Hematopoietic multipotent progenitor cell treated with erythropoietin and hydrocortisone succinate and interleukin-3 and kit ligand, for 6 days (in vitro differentiated cells): ENCODE data around the gene SLC35B4.
"Not testable (repeated sequence)": the region's sequence is repeated elsewhere in the genome, so short reads cannot be mapped to it uniquely, and the experiment has no call there.

Source experiments
- DNase-seq: peaks from one replicate; pipeline ENCODE4 v3.0.0-alpha.2; 2015

Gene SLC35B4

DNA sequence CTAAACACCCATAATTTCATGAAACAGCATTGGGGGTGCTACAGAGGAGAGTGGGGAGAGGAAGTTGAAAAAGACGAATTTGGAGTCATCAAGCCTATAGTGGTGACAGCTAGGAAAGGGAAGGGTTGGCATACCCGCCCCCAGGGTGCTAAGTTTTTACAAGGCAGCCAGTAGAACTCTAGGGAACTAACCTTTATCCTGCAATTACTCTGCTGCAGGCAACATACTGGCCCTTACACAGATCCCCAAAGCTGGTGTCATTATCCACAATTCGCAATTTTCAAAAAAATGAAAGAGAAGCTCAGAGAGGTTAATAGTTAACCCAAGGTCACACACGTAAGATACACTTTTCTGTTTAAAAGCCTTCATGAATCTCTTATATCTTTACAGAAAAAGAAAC, 14.2 kb upstream of the SLC35B4 start:
- DNase-seq, result no peak

GRCh38 chr7:134329614-134330346, 13.1 kb upstream of the SLC35B4 start:
- no peak for DNase-seq

DNA sequence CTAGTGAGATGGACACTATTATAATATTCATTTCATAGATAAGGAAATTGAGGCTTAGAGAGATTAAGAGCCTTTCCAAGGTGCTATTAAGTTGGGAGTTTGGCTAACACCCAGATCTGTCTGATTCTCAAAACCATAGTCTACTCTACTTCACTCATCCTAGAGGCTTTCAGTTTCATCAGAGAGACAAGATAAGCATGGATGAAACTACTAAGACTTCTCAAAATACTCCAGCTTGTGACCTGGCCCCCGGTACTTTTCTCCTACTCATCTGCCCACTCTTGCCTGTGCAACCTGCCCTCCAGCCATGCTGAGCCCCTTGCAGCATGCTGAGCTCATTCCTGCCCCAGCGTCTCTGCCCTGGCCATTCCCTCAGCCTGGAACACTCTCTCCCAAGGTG, 12.2 kb upstream of the SLC35B4 start:
- no peak for DNase-seq

DNA sequence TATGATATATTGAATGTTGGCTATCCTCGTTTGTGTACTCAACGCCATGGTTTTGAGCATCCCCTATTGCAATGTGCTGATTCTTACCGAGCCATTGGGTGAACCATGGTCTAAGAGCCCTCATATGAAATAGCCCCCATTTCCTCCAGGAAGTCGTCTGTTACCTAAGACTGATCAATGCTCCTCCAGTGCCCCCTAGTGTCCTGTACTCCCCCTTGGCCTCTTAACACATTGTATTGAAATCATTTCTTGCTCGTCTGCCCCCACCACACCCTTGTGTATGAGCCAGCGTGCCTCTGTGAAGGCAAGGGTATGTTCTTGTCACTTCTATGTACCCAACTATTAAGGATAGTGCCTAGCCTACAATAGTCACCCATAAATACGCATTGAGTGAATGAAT, 11.2 kb upstream of the SLC35B4 start:
- peak; percentile 87 for DNase-seq

DNA sequence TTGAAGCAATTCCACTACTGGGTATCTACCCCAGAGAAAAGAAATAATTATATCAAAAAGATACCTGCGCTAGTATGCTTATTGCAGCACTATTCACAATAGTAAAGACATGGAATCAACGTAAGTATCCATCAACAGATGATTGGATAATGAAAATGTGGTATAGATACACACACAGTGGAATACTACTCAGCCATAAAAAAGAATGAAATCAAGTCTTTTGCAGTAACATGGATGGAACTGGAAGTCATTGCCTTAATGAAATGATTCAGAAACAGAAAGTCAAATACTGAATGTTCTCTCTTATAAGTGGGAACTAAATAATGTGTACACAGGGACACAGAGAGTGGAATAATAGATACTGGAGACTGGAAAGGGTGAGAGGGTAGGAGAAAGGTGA, 7.4 kb upstream of the SLC35B4 start:
- DNase-seq, result no peak

GRCh38 chr7:134320201-134320600, 3.5 kb upstream of the SLC35B4 start:
- no peak for DNase-seq

DNA sequence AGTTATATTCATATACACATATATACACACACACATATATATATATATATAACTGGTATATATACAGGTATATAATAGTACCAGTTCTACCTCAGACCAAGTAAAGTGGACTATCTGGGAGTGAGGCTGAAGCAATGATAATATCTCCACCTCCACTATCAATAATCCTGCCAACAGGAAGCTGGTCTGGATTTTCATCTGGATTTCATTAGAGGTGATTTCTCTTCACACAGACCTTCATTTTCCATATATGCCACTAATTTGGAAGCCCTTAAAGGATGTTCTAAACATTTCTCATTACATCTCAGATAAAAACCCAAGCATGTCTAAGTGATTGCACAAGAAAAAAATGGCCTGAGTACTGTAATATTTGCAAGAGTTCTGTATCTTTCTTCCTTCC, 1.7 kb upstream of the SLC35B4 start:
- no peak for DNase-seq

GRCh38 chr7:134317434-134317833, 704 bp upstream of the SLC35B4 start:
- no peak for DNase-seq

DNA sequence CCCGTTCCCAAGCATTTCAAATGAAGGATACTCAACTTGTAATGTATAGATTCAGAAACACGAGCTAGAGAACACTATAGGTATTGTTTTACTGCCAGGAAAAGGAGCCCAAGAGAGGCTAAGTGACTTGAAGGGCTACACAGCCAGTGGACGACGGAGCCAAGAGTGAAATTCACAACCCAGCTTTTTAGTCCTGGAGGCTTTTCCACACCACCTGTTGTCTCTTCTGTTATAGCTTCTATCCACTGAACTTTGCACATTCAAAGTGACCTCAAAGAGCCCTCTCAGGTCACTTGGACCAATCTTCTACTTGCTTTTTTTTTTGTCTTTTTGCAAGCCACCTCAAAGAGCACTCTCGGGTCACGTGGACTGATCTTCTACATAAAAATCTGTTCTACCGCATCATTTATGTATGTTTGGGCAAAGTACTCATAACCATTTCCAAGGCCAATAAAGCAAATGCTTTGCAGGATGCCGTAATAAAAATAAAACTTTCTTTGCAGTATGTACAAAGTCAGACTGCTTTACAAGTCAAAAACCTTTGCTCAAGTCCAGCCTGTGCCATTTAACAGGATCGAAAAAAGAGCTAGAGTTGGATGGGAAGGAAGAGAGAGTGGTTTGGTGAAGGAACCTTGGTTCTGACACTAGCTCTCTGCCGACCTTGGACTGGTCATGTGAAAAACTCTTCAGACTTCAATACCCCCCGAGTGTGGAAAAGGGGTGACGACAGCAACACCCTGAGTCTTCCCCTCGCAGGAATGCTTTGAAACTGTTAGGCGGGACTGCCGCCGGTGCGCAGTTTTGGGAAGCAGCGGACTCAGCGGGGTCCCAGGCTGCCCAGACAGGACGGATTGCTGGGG, 821 bp downstream of the SLC35B4 start:
- DNase-seq, result peak; percentile 37

GRCh38 chr7:134313543-134313942, 3.2 kb downstream of the SLC35B4 start:
- no peak for DNase-seq

DNA sequence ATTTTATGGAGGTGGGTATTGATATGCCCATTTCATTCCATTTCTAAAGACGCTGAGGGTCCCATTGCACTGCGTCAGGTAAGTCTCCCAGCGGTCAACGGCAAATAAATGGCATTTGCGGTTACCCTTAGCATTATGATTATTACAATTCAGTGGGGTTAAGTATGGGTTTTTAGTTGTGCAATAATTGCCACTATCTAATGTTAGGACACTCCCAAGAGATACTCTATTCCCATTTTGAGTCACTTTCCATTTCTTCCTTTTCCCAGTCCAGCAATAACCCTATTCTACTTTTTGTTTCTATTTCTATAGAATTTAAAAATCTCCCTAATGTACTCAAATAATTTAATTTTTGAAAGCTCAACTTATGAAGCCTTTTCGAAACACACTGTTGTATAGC, 4.0 kb downstream of the SLC35B4 start:
- no peak for DNase-seq

- DNase-seq, result no peak
Observed at GRCh38 chr7:134311807-134312206, 4.9 kb downstream of the SLC35B4 start.

DNA sequence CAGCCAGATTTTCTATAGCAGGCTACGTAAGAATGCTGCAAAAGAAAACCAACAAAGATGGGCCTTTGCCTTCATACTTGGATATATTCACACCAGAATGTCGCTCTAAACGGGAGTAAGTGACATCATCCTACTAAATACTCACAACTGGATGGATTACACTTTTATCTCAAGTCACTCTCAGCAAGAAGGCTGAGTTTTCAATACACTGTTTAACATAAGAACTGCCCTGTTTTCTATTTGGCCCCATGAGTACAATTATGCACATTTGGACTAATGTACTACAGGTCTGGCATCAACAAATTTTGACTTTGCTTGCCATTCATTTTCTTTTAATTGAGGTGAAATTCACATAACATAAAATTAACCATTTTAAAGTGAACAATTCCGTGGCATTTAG, 8.2 kb downstream of the SLC35B4 start:
- no peak for DNase-seq

DNA sequence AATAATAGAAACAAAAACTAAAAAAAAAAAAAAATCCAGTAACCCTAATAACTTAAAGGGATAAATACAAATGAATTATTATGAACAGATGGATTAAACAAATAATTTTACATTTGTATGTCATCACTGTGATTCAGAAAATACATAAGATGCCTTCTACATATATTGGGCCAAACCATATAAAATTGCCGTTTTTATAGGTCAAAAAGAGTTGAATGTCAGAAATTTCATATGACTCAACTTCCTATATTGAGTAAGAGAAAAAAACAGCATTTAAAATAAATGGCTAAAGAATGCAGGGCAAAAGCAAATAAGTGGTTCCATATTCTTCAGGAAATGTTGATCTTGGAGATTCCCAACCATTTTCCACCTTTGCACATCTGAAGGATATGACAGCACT, 9.4 kb downstream of the SLC35B4 start:
- no peak for DNase-seq

DNA sequence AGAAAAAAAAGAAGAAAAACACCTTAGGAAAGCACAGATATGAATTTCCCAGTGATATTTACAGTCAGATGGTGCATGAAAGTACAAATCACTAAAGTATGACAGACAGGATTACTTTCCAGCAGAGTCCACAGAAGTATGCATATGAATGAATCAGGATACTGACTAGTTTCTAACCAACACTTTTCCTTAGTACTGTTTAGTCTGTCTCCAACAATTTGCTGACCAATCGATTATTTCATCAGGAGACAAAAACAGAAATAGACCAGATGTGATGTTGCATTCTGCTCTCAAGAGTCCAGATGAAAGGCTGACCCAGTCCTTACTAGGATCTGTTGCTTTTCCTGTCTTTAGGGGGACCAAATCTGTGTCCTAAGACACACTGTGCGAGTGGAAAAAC, 14.6 kb downstream of the SLC35B4 start:
- DNase-seq, result no peak

DNA sequence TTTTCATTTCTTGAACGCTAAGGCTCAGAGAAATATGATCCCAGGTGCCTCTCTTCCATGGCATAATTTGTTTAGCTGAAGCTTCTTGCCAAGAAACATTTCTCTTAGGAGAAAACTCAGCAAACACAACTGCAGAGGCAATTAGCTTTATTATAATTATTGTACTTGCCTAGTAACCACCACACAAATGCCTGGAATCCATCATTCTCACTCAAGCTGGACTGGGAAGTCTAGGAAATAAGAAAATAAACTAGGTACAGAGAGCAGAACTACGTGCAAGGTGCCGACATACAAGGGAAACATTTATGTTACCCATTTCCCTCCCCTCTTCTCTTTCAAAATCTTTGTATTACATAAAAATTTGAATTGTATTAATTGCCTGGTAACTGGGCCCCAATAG, 15.1 kb downstream of the SLC35B4 start:
- no peak for DNase-seq

DNA sequence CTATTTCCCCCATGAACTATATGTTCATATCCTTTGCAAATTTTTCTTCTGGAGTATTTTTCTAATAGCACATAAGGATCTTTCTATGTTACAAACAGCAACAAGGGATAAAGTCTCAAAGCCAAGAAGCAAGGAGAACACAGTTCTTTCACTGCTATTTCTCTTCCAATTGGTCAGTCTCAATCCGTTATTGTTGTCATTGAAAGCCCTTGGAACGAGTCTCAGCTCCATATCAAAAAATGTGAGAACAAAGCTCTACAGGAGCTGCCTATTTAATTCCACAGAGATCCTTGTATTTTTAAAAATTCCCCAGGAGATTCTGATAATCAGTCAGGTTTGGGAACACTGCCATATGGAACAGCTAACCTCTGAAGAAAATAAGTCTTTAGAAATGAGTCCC, 15.7 kb downstream of the SLC35B4 start:
- DNase-seq, result no peak

DNA sequence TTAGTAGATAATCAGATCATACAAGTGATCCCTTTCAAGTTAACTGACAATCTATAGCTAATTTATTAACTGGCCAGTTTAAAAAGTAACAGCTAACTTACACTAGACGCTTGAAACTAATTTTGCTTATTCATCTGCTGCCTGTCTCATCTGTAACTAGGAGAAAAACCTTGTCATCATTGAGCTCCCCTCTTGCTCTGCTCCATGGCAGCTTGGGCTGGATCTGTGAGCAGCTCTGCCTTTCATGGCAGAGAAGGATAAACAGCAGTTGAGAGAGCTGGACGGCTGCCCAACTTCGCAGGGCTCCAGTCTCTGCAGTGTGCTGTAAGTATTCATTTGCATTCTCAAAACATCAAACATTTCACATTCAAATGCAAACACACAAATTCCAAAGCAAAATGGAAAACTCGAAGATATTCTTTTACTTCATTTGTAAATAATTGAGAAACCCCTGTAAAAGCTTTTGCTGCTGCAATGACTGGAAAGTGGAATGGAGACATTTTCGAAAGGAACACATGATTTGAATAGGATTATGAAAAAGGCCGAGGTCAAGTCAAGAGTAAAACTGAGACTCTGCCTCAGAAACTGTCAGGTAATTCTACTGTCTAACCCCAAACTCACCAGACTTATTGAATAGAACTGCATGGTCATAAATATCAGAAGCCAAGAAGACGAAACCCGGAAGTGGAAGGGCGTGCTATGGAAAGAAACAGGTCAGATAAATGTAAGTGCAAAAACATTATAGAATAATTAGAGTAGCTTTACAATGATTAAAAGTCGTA, 17.6 kb downstream of the SLC35B4 start:
- no peak for DNase-seq

DNA sequence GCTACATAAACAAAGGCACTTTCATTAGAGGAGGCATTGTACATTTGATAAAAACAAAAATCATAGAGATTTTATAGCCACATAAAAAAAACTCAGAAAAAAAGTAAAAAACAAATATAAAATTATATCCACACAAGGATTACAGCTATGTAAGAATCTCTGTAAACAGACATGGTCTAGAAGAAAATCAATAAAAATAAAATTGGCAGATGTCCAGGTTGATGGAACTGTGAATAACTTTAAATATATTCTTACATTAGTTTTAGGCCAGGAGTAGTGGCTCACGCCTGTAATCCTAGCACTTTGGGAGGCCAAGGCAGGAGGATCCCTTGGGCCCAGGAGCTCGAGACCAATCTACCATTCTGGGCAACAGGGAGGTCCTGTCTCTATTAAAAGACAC, 19.2 kb downstream of the SLC35B4 start:
- DNase-seq, result no peak

DNA sequence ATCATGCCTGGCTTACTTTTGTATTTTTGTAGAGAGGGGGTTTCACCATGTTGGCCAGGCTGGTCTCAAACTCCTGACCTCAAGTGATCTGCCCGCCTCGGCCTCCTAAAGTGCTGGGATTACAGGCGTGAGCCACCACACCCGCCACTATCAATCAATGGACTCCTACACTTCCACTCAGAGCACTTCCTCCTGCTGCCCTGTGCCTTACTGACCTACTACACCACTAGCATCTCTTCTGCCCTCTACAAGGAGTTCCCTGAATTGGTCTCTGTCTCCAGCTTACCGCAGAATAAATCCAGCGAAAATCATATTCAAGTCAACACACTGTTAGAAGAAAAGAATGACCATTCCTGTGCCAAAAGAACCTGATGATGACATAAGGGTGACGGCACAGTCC, 20.7 kb downstream of the SLC35B4 start:
- not testable (repeated sequence) for DNase-seq

DNA sequence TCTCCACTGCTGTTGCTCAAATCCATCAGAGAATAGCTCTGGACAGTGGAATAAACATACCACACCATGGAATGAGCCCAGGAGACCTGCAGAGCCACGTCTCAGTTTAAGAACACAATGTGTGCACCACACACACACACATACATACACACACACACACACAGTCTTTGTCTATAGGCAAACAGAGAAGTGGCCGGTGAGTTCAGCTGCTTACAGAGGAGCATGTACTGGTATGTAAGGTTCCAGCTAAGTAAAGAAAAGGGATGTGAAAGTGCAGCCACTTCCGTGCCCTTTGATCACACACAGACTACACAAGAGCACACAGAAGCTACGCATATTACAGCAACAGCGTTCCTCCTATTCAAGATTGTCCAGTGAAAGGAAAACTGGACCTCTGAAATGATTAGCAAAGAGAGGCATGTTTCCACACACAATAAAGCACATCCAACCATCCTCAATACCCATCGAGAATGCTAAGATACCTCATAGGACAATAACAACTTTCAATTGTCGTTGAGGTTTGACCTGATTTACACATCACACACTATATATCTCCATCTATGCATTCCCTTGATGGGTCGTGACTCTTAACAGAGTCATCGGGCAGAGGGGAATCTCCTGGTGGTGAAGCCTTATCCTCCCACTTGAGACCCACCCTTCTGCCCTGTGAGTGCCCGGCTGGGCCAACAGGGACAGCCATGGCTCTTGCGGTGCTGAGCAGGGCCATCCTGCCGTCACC, 23.6 kb downstream of the SLC35B4 start:
- no peak for DNase-seq

GRCh38 chr7:134290286-134290685, 26.4 kb downstream of the SLC35B4 start:
- DNase-seq, result no peak

- no peak for DNase-seq
Observed at GRCh38 chr7:134289841-134290240, 26.9 kb downstream of the SLC35B4 start.
